NCI-H748 (cell line): ENCODE measurements around the gene PER2.
A peak's percentile ranks its signal among the peaks of the same experiment; 100 is the strongest.
"Not testable (repeated sequence)": the region's sequence is repeated elsewhere in the genome, so short reads cannot be mapped to it uniquely, and the experiment has no call there.

ENCODE experiments used
- DNase-seq: peaks from one replicate; lab custom pipeline; 2025; ENCODE audit not compliant: unreplicated experiment; lab: John Stamatoyannopoulos, UW

PER2 gene

DNA sequence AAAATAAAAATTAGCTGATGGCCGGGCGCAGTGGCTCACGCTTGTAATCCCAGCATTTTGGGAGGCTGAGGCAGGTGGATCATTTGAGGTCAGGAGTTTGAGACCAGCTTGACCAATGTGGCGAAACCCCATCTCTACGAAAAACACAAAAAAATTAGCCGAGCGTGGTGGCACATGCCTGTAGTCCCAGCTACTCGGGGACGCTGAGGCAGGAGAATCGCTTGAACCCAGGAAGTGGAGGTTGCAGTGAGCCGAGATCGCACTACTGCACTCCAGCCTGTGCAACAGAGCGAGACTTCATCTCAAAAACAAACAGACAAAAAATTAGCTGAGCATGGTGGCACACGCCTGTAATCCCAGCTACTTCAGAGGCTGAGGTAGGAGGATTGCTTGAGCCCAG is 22.3 kb upstream of the PER2 start:
- not testable (repeated sequence) for DNase-seq

DNA sequence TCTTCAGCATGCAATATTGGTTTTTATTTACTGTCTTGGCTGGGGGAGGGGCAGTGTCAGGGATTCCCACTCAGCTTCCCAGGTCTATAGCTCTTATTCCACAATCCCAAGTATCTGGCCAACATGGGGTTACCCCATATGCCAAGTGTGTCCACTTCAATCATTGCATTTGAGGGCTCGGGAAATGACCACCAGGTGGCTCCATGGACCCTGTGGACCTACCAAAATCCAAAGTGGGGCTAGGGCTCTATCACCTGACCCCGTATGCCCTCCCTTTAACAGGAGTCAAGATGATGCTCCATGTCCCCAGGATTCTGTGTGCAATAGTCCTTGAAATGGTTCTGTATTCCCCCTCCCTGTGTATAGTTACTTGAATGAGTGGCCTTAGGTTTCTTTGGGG is 19.8 kb upstream of the PER2 start:
- DNase-seq: no peak

GRCh38 chr2:238306672-238306998 is 18.2 kb upstream of the PER2 start:
- DNase-seq: no peak

DNA sequence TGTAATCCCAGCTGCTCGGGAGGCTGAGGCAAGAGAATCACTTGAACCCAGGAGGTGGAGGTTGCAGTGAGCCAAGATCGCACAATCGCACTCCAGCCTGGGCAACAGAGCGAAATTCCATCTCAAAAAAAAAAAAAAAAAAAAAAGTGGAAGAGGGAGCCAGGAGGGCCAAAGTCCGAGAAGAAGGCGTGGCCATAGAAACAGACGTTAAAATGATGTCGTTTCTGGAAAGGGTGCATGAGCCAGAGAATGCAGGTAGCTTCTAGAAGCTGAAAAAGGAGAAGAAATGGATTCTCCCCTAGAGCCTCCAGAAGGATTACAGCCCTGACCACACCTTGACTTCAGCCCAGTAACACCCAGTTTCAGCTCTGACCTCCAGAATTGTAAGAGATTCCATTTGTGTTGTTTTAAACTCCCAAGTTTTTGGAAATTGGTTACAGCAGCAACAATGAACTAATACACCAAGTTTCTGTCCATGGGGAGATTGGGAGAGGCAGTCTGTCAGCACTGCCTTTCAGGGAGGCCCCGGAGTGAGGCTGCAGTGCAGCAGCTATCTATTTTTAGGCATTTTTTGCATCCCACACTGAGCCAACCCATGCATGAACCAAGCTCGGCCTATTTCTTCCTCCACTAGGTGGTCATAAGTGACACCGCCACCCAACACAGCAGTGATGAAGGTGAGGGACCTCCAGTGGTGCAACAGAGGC is 17.7 kb upstream of the PER2 start:
- no peak for DNase-seq

DNA sequence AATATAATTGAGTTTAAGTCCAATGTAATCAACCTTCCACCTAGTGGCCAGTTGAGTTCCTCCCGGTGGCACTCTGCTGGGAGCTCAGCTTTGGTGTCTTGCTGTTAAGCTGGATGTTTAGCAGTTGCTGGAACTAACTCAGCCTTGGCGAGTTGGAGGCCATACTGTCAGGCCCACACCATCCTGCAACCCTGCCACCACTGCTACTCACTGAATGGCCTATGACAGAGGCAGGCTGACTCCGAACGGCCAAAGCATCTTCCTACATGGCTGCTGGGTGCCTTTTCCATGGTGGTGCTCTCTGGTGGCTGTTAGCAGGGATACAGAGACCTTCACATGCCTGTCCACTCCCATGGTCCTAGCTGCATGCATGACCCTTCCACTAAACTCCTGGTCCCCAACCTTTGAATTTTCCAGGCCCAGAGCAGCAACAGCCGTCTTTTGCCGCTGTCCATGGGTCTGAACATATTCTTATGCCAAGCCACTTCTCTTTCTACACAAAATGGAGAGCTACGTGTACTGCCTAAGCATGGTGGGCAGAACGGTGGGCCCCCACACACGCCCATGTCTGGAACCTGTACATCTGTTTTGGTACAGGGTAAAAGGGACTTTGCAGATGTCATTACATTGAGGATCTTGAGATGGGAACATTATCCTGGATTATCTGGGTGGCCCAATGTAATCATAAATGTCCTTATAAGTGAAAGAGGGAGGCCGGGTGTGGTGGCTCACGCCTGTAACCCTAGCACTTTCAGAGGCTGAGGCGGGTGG is 16.9 kb upstream of the PER2 start:
- no peak for DNase-seq

- no peak for DNase-seq
Measured at GRCh38 chr2:238304116-238304515, 15.7 kb upstream of the PER2 start.

DNA sequence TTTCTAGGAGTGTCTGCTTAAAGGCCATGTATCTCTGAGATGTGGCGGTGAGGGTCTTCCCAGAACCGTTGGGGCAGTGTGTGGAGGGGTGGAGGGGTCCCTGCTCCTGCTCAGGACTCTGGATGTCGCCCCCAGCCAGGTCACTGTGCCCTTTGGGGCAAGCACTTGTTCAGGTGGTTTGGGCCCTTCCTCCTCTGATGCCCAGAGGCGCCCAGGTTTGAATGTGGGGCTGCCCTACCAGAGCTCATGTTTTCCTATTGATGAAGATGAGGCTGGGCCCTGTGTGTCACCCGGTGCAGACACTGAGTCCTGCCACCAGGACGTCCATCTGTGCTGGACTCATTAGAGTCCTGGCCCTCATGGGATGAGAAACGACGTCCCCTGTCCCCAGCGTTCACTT is 14.3 kb upstream of the PER2 start:
- no peak for DNase-seq

GRCh38 chr2:238302087-238302486 is 13.7 kb upstream of the PER2 start:
- DNase-seq: no peak

GRCh38 chr2:238299803-238300202 is 11.4 kb upstream of the PER2 start:
- DNase-seq: no peak

GRCh38 chr2:238296638-238297457 is 8.4 kb upstream of the PER2 start:
- no peak for DNase-seq

- no peak for DNase-seq
Measured at GRCh38 chr2:238295144-238296112, 7.0 kb upstream of the PER2 start.

DNA sequence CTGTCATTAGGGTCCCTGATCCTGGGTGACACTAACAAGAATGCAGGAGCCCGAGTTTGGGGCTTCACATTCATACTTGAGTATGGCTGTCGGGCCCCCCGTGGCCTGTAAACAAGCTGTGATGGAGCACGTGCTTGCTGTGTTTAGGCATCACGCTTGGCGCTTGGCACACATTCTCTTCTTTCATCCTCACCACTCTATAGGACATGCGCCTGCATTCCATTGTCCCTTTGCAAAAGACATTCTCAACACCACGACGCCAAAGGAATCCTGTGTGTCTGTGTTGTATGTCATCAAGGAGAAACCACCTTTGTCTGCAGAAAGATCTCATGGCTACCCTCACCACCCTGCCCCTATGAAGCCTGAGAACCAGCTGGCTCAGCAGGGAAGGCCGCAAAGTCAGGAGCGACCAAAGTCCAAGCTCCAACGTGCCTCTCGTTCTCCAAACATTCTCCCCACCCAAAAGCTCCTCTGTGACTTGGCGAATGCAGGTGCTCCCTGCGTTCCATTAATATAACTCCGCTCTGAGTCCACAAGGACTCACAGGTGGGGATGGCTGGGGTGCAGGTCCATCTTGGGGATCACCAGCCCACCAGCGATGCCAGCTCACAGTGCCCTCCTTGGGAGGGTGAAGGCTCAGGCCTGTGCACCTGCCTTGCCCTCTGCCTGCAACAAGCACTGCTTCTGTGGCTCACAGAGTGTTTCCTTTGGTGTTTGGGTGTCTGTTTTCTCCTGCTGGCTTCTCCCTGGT is 6.2 kb upstream of the PER2 start:
- no peak for DNase-seq

GRCh38 chr2:238294046-238294392 is 5.6 kb upstream of the PER2 start:
- no peak for DNase-seq

DNA sequence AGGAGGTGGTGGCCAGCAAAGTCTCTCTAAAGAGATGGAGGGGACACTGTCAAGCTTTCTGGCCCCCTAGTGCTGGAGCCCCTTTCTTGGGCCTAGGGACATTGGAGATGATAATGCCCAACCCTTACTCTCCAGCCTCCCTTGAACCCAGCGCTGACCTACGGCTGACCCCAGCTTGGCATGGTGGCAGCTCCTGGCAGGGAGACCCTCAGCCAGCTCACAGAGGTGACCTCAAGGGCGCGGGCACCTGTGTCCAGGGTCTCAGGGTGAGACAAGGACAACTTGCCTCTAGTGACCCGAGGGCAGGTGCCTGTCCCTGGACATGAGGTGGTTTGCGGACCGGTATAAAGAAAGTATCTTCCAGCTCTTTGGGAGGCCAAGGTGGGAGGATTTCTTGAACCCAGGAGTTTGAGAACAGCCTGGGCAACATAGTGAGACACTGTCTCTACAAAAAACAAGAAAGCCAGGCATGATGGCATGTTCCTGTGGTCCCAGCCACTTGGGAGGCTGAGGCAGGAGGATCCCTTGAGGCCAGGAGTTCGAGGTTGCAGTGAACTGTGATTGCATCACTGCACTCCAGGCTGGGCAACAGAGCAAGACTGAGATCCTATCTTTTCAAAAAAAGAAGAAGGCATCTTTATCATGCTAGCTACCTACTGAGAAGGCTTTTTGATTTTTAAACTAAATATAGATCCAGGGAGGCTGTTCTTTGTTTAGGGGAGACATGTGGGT is 3.3 kb upstream of the PER2 start:
- no peak for DNase-seq

DNA sequence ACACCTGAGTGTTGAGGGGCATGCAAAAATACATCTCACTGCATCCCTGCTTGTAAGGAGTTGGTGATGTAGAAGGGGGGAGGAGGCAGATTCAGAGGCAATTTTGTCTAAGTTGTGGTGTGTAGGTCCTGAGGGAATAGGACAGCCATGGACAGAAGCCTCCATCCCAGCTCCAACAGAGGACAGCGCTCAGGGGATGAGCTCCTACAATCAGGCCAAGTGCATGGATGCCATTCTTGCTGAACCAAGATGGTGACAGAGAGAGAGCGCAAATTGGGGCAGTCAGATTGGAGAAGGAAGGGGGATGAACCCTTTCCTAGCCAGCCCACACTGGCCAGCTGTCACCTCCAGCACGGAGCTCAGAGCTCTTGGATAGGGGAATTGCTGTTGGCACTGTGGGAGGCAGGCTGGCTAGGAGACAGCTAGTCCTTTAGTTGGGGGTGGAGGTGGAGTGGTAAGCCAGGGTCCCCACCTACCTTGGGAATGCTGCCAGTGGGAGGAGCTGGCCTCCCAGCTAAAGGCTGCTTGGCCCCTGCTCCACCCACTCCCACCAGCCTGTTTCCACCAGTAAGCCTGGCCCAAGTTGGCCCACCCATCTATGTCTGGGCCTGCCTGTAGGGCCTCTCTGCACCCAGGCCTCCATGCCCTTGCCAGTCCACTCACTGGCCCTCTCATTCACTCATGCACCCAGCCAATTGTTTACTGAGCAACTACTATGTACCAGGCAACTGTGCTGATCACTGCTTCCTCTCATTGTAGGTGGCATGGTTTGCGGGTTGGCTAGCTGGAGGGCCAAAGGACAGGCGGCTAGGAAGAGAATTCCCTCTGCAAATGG is 2.5 kb upstream of the PER2 start:
- DNase-seq: peak; percentile 32

- DNase-seq: peak; percentile 98
Measured at GRCh38 chr2:238290091-238290509, 1.7 kb upstream of the PER2 start.

GRCh38 chr2:238289574-238289973 is 1.2 kb upstream of the PER2 start:
- peak; percentile 50 for DNase-seq
